Adipose tissue (tissue), 3 donors: Measurements from ENCODE around the gene GHRL. TPM values are rescaled to one million over a fixed set of nuclear protein-coding genes. Genes with fewer than 3 reads are reported as not detected.
"Not testable (repeated sequence)": the region's sequence is repeated elsewhere in the genome, so short reads cannot be mapped to it uniquely, and the experiment has no call there.

Source experiments
- H3K27ac ChIP-seq: one replicate; pipeline ENCODE4 v1.5.1; 2013; ENCODE audit warnings: low read depth, low read length
- WGBS, 3 donors: extraction: QIAGEN DNeasy Blood & Tissue Kit; methylation state at CpG; one replicate each; pipeline ENCODE4 v1.1.7; 2013; 5-methylcytosine and 5-hydroxymethylcytosine counted together
- polyA plus RNA-seq, 3 donors: library from polyadenylated mRNA; stranded (reverse); fragments of 200-250 nt; gene quantifications; one replicate each; pipeline ENCODE4 v1.2.3, GENCODE V29; 2013
- donor health status: healthy with polysubstance abuse.
- donor health status: Bipolar disorder and iron deficiency.
- donor health status: healthy.

Gene GHRL
- polyA plus RNA-seq, 3 donors, result 0.45 to 47.6 (median 6.2) TPM

DNA sequence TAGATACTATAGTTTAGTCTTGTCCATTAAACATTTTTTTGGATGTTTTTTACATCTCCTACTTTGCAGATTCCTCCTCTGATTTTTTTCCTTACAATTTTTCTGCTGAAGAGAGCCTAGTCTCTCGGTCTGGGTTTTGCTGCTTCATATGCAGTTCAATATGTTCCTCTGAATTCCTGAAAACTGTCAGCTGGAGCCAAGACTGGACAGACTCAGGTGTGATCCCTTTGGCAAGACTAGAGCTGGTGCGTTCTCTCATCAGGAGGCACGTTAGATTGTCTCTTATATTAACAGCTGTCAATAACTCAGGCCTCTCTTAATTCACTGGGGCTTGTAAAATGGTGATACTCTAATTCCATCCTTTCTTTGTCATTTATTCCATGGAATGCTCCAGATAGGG is 13.4 kb upstream of the GHRL start:
- no peak overlapping the region for H3K27ac ChIP-seq
- 92 to 95% (median 92%) methylated on average over 3 of the region's 3 CpGs for WGBS, 3 donors

DNA sequence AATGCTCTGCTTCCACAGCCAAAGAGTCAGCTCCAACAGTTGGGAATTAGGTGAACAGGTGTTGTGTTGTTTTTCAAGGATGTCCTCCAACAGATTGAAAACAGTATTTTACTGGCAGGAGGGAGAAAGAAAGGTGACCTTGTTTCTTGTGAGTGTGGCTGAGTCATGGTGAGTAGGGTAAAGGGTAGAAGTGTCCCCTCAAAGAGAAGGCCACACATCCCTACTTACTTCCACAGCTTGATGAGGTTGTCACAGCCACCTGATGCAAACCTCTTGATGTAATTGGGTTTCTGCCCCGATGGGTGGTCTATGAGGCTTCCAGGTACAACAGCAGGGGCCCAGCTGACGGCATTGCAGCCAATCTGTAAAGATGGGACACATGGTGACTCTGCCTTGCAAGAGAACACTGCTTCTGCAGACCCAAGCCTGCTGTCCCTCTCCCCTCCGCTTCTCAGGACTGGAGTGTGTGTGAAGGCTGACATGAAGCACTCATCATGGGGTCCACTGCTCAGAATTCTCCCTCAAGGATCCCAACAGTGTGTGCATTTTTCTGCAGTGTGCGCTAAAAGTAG is 12.7 kb upstream of the GHRL start:
- no peak overlapping the region for H3K27ac ChIP-seq
- 93 to 99% (median 94%) methylated on average over 4 of the region's 4 CpGs for WGBS, 3 donors

GRCh38 chr3:10304905-10305304 is 12.2 kb upstream of the GHRL start:
- H3K27ac ChIP-seq, result no peak overlapping the region
- 89 to 91% (median 91%) methylated on average over 8 of the region's 8 CpGs for WGBS, 3 donors

DNA sequence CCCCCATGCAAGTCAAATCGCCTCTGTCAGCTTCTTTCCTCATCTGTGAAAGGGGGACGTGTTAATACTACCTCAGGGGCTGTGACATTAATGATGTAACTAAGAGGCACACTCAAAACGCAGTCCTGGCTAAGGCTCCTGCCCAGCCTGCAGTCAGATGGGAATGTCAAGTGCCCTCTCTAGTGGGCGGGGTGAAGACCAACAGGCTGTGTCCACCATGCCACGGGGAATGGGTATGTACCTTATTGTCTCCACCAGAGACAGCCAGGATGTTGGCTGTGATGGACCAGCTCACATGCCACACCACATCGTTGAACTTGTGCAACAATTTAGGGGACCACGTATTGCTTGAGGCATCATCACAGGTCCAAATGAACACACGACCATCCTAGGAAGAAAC is 11.0 kb upstream of the GHRL start:
- H3K27ac ChIP-seq, result no peak overlapping the region
- 79 to 83% (median 81%) methylated on average over 8 of the region's 8 CpGs for WGBS, 3 donors

GRCh38 chr3:10303105-10303504 is 10.4 kb upstream of the GHRL start:
- WGBS, 3 donors, result 80 to 92% (median 91%) methylated on average over 9 of the region's 9 CpGs
- no peak overlapping the region for H3K27ac ChIP-seq

- WGBS, 3 donors, result 86 to 93% (median 93%) methylated on average over 9 of the region's 9 CpGs
- H3K27ac ChIP-seq, result no peak overlapping the region
Observed at GRCh38 chr3:10300087-10300486, 7.3 kb upstream of the GHRL start.

GRCh38 chr3:10299679-10300078 is 6.9 kb upstream of the GHRL start:
- no peak overlapping the region for H3K27ac ChIP-seq
- 62 to 84% (median 63%) methylated on average over 6 of the region's 6 CpGs for WGBS, 3 donors

GRCh38 chr3:10299175-10299574 is 6.4 kb upstream of the GHRL start:
- 73 to 91% (median 87%) methylated on average over 2 of the region's 2 CpGs for WGBS, 3 donors
- H3K27ac ChIP-seq, result no peak overlapping the region

GRCh38 chr3:10298064-10298463 is 5.3 kb upstream of the GHRL start:
- H3K27ac ChIP-seq, result not testable (repeated sequence)
- WGBS, 3 donors, result no CpG with 5 or more reads among the region's 1 CpG

GRCh38 chr3:10294030-10294586 is 1.4 kb upstream of the GHRL start:
- 75 to 95% (median 82%) methylated on average over 12 of the region's 12 CpGs for WGBS, 3 donors
- no peak overlapping the region for H3K27ac ChIP-seq

DNA sequence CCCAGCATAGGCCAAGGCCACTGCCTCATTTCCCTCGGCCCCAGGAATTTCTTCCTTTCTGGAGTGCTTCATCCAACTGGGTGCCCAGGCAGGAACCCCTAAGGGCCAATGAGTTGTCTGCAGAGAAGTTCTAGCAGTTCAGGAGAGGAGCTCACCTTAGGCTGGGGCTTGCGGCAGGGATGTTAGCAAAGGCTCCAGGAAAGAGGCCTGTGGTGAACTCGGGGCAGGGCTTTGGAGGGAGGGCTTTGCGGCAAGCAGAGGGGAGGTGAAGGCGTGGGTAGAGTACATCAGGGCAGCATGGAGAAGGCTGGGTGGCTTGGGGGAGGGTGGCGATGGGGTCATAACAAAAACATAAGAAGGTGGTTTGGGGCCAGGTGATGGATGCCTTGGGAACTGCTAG is 1.1 kb downstream of the GHRL start:
- no peak overlapping the region for H3K27ac ChIP-seq
- WGBS, 3 donors, result 79 to 90% (median 82%) methylated on average over 6 of the region's 6 CpGs

- H3K27ac ChIP-seq, result no peak overlapping the region
- 82 to 91% (median 86%) methylated on average over 18 of the region's 18 CpGs for WGBS, 3 donors
Observed at GRCh38 chr3:10290481-10291176, 2.1 kb downstream of the GHRL start.

DNA sequence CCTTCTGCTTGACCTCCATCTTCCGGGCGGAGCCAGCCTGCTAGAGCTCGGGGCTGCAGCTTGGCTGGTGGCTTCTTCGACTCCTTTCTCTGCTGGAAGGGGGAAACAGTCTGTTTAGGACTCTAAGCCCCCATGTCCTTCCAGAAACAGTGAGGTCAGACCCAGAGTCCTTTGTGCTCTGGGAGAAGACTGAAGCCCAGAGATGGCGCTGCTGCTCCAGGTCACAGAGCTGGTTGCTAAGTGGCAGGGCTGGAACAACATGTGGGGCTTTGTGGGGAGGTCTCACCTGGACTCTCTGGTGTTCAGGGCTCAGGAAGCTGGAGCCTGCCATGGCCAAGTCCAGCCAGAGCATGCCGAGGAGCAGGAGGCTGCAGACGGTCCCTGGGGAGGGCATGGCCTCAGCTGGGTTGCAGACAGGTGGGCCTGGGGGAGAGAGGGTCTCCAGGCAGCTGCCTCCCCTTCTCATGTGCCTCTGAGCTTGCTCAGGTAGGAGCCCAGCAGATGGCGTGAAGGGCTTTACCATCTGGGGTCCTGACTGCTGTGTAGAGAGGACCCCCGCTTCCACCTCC is 2.9 kb downstream of the GHRL start:
- no peak overlapping the region for H3K27ac ChIP-seq
- WGBS, 3 donors, result 87 to 95% (median 92%) methylated on average over 9 of the region's 9 CpGs

DNA sequence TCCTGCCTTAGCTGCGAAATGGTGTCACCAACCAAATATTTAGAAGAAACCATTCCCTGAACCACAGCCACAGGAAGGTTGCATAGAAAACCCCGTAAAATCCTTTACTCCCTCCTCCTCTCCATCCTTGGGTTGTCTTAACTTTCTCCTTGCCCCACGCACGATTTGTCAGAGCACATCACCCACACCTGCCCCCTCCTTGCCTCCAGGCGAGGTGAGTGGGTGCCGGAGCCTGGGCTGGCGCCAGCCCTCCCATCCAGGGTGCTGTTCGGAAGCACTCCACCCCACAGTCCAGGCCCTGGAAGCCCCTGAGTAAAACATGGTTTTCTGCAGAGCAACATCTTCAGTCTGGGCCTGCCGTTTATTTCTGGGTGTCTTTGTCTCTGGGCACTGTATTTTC is 3.7 kb downstream of the GHRL start:
- no peak overlapping the region for H3K27ac ChIP-seq
- 83 to 93% (median 87%) methylated on average over 9 of the region's 9 CpGs for WGBS, 3 donors

DNA sequence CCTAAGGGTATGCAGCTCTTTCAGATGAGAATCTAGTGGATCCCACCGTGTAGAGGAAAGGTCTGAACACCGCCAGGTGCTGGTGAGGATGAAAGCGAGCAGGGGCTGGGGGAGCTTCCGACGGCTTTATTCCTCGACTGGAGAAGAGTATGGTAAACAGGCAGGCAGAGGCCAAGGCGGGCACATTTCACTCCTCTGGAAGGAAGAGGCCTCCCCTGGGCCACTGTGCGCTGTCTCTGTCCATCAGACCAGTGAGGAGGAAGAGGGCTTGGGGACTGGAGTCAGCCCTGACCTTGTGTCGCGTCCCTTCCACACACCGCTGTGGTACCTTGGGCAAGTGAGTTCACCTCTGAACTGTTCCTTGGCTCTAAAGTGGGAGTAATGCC is 4.2 kb downstream of the GHRL start:
- 86 to 98% (median 97%) methylated on average over 11 of the region's 11 CpGs for WGBS, 3 donors
- no peak overlapping the region for H3K27ac ChIP-seq

DNA sequence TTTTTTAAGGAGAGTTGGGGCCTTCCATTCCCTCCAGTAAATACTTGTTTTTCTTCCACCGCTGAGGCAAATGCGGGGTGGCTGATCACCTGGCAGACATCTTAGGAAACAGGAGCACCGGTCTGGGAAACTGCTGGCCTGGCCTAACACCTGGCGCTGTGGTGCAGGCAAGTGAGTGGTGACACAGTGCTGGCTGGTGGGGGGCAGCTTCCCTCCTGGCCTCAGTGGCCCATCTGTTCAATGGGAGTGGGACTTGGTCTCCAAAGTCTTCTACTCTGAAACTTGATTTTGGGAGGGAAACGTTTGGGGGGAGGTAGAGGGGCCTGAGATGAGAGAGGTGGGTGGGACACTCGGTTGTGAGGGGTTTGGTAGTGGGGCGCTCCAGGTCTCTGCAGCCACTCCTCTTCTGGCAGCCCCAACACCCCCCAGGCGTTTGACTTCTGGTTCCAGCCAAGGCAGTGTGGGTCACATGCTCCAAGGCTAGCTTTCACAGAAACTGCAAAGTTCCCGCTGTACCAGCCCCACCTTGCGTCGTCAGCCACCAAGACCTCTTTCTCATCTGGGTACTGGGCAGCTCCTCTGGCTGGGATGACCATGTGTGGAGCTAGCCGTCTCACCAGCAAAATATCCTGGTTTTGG is 4.7 kb downstream of the GHRL start:
- 92 to 93% (median 92%) methylated on average over 12 of the region's 12 CpGs for WGBS, 3 donors
- no peak overlapping the region for H3K27ac ChIP-seq

- no peak overlapping the region for H3K27ac ChIP-seq
- 41 to 92% (median 67%) methylated on average over 2 of the region's 2 CpGs for WGBS, 3 donors
Observed at GRCh38 chr3:10286596-10287295, 6.0 kb downstream of the GHRL start.

DNA sequence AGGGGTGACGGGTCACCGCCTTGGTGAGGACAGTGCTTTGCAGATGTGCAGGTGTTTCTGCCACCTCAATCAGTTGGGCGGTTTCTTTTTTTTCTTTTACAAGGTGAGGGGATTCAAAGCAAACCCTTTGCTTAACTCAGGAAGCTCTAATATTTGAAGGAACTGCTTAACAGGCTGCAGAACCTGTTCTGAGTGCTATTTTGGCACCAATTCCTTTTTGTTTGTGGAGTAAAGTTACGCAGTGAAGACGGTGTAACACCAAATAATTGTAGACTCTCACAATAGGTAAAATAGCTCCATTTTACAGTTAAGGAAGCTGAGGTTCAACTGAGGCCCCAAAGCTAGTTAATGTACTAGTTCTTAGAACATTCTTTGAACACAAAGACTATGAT is 6.6 kb downstream of the GHRL start:
- WGBS, 3 donors, result 63 to 94% (median 90%) methylated on average over 5 of the region's 5 CpGs
- no peak overlapping the region for H3K27ac ChIP-seq
